H1 (cell line): ENCODE measurements around the gene CITED4. TPM values are rescaled to one million over a fixed set of nuclear protein-coding genes. Genes with fewer than 3 reads are reported as not detected.

Experiments used
- CTCF ChIA-PET: fragments of 300-600 bp; sonication (Branson Sonifier 250); formaldehyde crosslinking; loops from one replicate; lab custom pipeline; 2021; ENCODE audit not compliant: partially characterized antibody; lab: Charles Lee
- POLR2A ChIA-PET: fragments of 300-600 bp; sonication (Branson Sonifier 250); formaldehyde crosslinking; loops from one replicate; lab custom pipeline; 2021; ENCODE audit warnings: inconsistent platforms; ENCODE audit not compliant: partially characterized antibody; lab: Charles Lee
- DNase-seq, 2 experiments: peaks; one replicate each; pipeline versions ENCODE4 v3.0.0 to v3.0.0-alpha.2; 2010 to 2022; ENCODE audit warnings: low spot score in 2 of 2, low read depth in 1 of 2, mixed read lengths in 1 of 2
- FAIRE-seq: peaks from 2 replicates; lab custom pipeline; 2011; peaks lifted over from hg19 to GRCh38; lab: Jason Lieb, UNC
- H2AFZ ChIP-seq: 2 replicates; pipeline ENCODE4 v1.8.1; 2012; ENCODE audit warnings: low read length, inconsistent platforms
- H2AK5ac ChIP-seq: 2 replicates; pipeline ENCODE4 v1.6.1; 2013; ENCODE audit warnings: low read depth, low read length
- H2BK120ac ChIP-seq: replicated peaks from 2 replicates; pipeline ENCODE3; 2013; ENCODE audit warnings: low read depth, low read length, inconsistent platforms
- H2BK12ac ChIP-seq: 2 replicates; pipeline ENCODE4 v1.6.1; 2013; ENCODE audit warnings: low read depth, low read length
- H2BK15ac ChIP-seq: 2 replicates; pipeline ENCODE4 v1.6.1; 2013; ENCODE audit warnings: low read length
- H2BK20ac ChIP-seq: 2 replicates; pipeline ENCODE4 v1.6.1; 2013; ENCODE audit warnings: low read length
- H2BK5ac ChIP-seq: 2 replicates; pipeline ENCODE4 v1.6.1; 2013; ENCODE audit warnings: low read depth, low read length
- H3K14ac ChIP-seq: 2 replicates; pipeline ENCODE4 v1.6.1; 2013; ENCODE audit warnings: inconsistent platforms; ENCODE audit not compliant: insufficient read length
- H3K18ac ChIP-seq: 2 replicates; pipeline ENCODE4 v1.6.1; 2013; ENCODE audit warnings: low read length; ENCODE audit errors: extremely low read depth
- H3K23ac ChIP-seq: 2 replicates; pipeline ENCODE4 v1.6.1; 2013; ENCODE audit warnings: inconsistent platforms; ENCODE audit not compliant: insufficient read length
- H3K23me2 ChIP-seq: 2 replicates; pipeline ENCODE4 v1.6.1; 2013; ENCODE audit warnings: low read depth, low read length
- H3K27ac ChIP-seq: 2 replicates; pipeline ENCODE4 v1.6.1; 2011; ENCODE audit warnings: low read depth, low read length, inconsistent platforms
- H3K27me3 ChIP-seq, 4 experiments: replicated peaks in 1 of 4; 1 replicate in 1 of 4; 2 replicates in 3 of 4; pipeline versions ENCODE4 v1.6.1 to v1.8.1; 2011 to 2013; ENCODE audit warnings: low read length in 3 of 4, mild to moderate bottlenecking in 3 of 4, inconsistent platforms in 2 of 4, mixed read lengths in 2 of 4, moderate library complexity in 1 of 4; ENCODE audit not compliant: control insufficient read depth in 3 of 4, insufficient read depth in 3 of 4; ENCODE audit errors: extremely low read depth in 1 of 4
- H3K36me3 ChIP-seq, 4 experiments: 2 replicates each; pipeline versions ENCODE4 v1.6.1 to v1.8.1; 2011 to 2013; ENCODE audit warnings: mild to moderate bottlenecking in 4 of 4, low read length in 3 of 4, moderate library complexity in 2 of 4, control low read depth in 1 of 4, inconsistent platforms in 1 of 4; ENCODE audit not compliant: insufficient read depth in 4 of 4, control insufficient read depth in 2 of 4
- H3K4ac ChIP-seq: replicated peaks from 2 replicates; pipeline ENCODE3; 2013; ENCODE audit warnings: low read length, low read depth, mixed read lengths, inconsistent platforms; ENCODE audit not compliant: insufficient read length
- H3K4me1 ChIP-seq, 4 experiments: replicated peaks in 1 of 4; 1 replicate in 1 of 4; 2 replicates in 3 of 4; pipeline versions ENCODE4 v1.6.1 to v1.8.1; 2011 to 2013; ENCODE audit warnings: low read length in 3 of 4, inconsistent platforms in 2 of 4, mixed read lengths in 1 of 4; ENCODE audit not compliant: insufficient read depth in 4 of 4, control insufficient read depth in 3 of 4
- H3K4me2 ChIP-seq, 2 experiments: 2 replicates each; pipeline versions ENCODE4 v1.6.1 to v1.8.1; 2011 to 2013; ENCODE audit warnings: low read depth in 2 of 2, low read length in 2 of 2, control low read depth in 1 of 2, inconsistent platforms in 1 of 2, mild to moderate bottlenecking in 1 of 2; ENCODE audit not compliant: insufficient read depth in 1 of 2
- H3K4me3 ChIP-seq, 4 experiments: fragments of 200-600, 300-600 bp in 1 of 4; sonication (generic), shearing (Covaris generic), sonication (Bioruptor Twin) in 1 of 4; 2 replicates each; pipeline versions ENCODE4 v1.5.1 to v1.8.1; 2011 to 2016; ENCODE audit warnings: low read length in 4 of 4, low read depth in 3 of 4, control low read depth in 2 of 4, inconsistent platforms in 2 of 4, mild to moderate bottlenecking in 2 of 4, mixed read lengths in 1 of 4, moderate library complexity in 1 of 4; ENCODE audit not compliant: insufficient read depth in 2 of 4; ENCODE audit errors: extremely low read depth in 1 of 4
- H3K56ac ChIP-seq: replicated peaks from 2 replicates; pipeline ENCODE3; 2013; ENCODE audit warnings: low read depth, mild to moderate bottlenecking, mixed read lengths, low read length, inconsistent platforms; ENCODE audit not compliant: insufficient read length
- H3K79me1 ChIP-seq: 2 replicates; pipeline ENCODE4 v1.6.1; 2013; ENCODE audit warnings: low read depth, low read length, control low read depth
- H3K79me2 ChIP-seq, 2 experiments: 2 replicates each; pipeline versions ENCODE4 v1.6.1 to v1.8.1; 2012 to 2013; ENCODE audit warnings: low read length in 2 of 2, mild to moderate bottlenecking in 2 of 2, inconsistent platforms in 1 of 2; ENCODE audit not compliant: insufficient read depth in 2 of 2, control insufficient read depth in 1 of 2
- H3K9ac ChIP-seq, 4 experiments: replicated peaks in 1 of 4; 1 replicate in 1 of 4; 2 replicates in 3 of 4; pipeline versions ENCODE4 v1.6.1 to v1.8.1; 2011 to 2013; ENCODE audit warnings: low read depth in 3 of 4, low read length in 3 of 4, control low read depth in 2 of 4, mild to moderate bottlenecking in 2 of 4, moderate library complexity in 2 of 4, inconsistent platforms in 1 of 4; ENCODE audit errors: extremely low read depth in 1 of 4
- H3K9me3 ChIP-seq, 2 experiments: 2 replicates each; pipeline versions ENCODE4 v1.6.1 to v1.8.1; 2012 to 2013; ENCODE audit warnings: mild to moderate bottlenecking in 2 of 2, moderate library complexity in 2 of 2, control low read depth in 1 of 2, inconsistent platforms in 1 of 2, low read depth in 1 of 2, low read length in 1 of 2, mixed read lengths in 1 of 2; ENCODE audit not compliant: insufficient read depth in 2 of 2
- H4K20me1 ChIP-seq, 2 experiments: replicated peaks in 1 of 2; 2 replicates each; pipeline versions ENCODE3 to v1.8.1; 2011 to 2013; ENCODE audit warnings: inconsistent platforms in 2 of 2, low read length in 2 of 2, mild to moderate bottlenecking in 1 of 2; ENCODE audit not compliant: insufficient read depth in 2 of 2, control insufficient read depth in 1 of 2
- H4K5ac ChIP-seq: 2 replicates; pipeline ENCODE4 v1.6.1; 2013; ENCODE audit warnings: low read length, low read depth, mixed read lengths, inconsistent platforms; ENCODE audit not compliant: insufficient read length
- H4K8ac ChIP-seq: 2 replicates; pipeline ENCODE4 v1.8.0; 2013; ENCODE audit warnings: mild to moderate bottlenecking, moderate library complexity, low read length, inconsistent platforms; ENCODE audit not compliant: insufficient read depth; ENCODE audit errors: extremely low read depth
- H4K91ac ChIP-seq: replicated peaks from 2 replicates; pipeline ENCODE3; 2013; ENCODE audit warnings: low read length, mixed read lengths, inconsistent platforms; ENCODE audit not compliant: insufficient read length
- ASH2L ChIP-seq: fragments of 200-600, 300-600 bp; sonication (generic); IDR thresholded peaks from one replicate; pipeline ENCODE4 v1.7.1; 2017; ENCODE audit warnings: low read length
- CHD2 ChIP-seq: IDR thresholded peaks from 2 replicates; pipeline ENCODE4 v1.6.1; 2012; ENCODE audit warnings: low read length, improper control_type of control experiment
- GABPA ChIP-seq: IDR thresholded peaks from 2 replicates; pipeline ENCODE4 v1.6.1; 2011; ENCODE audit warnings: mild to moderate bottlenecking, low read length, moderate library complexity, borderline replicate concordance; ENCODE audit not compliant: insufficient read depth
- GTF2F1 ChIP-seq: IDR thresholded peaks from 2 replicates; pipeline ENCODE4 v1.6.1; 2012; ENCODE audit warnings: low read depth, low read length, improper control_type of control experiment, borderline replicate concordance
- MAX ChIP-seq: IDR thresholded peaks from 2 replicates; pipeline ENCODE4 v1.6.1; 2012; ENCODE audit warnings: inconsistent platforms
- POLR2A ChIP-seq, 2 experiments: IDR thresholded peaks; 1 replicate in 1 of 2; 2 replicates in 1 of 2; pipeline ENCODE4 v1.6.1; 2011; ENCODE audit warnings: low read depth in 2 of 2, low read length in 2 of 2, mild to moderate bottlenecking in 2 of 2; ENCODE audit errors: control extremely low read depth in 1 of 2
- POLR2AphosphoS5 ChIP-seq: IDR thresholded peaks from 2 replicates; pipeline ENCODE4 v1.6.1; 2011; ENCODE audit warnings: low read depth, low read length
- RFX5 ChIP-seq: IDR thresholded peaks from 2 replicates; pipeline ENCODE4 v1.6.1; 2011; ENCODE audit warnings: low read depth, low read length, improper control_type of control experiment, borderline replicate concordance
- SIX5 ChIP-seq: IDR thresholded peaks from 2 replicates; pipeline ENCODE4 v1.6.1; 2011; ENCODE audit warnings: mild to moderate bottlenecking, low read depth, low read length
- SP2 ChIP-seq: IDR thresholded peaks from 2 replicates; pipeline ENCODE4 v1.6.1; 2012; ENCODE audit warnings: mild to moderate bottlenecking, low read length, inconsistent platforms
- TAF7 ChIP-seq: optimal IDR thresholded peaks from 2 replicates; pipeline ENCODE3; 2011; ENCODE audit warnings: low read depth, mild to moderate bottlenecking, inconsistent platforms, low read length, moderate library complexity, borderline replicate concordance
- YY1 ChIP-seq: IDR thresholded peaks from 2 replicates; pipeline ENCODE4 v1.6.1; 2011; ENCODE audit warnings: low read depth, mild to moderate bottlenecking, low read length
- WGBS, 2 experiments: shearing (Covaris generic) in 1 of 2; methylation state at CpG; one replicate each; pipeline versions ENCODE4 v1.1.6 to v1.1.7; 2013 to 2015; ENCODE audit warnings: low lambda C conversion rate in 2 of 2, mixed read lengths in 2 of 2, inconsistent platforms in 1 of 2, low coverage in 1 of 2, missing lambda C conversion rate in 1 of 2; ENCODE audit not compliant: insufficient replicate concordance in 2 of 2, insufficient coverage in 1 of 2, insufficient read length in 1 of 2; ENCODE audit errors: extremely low coverage in 1 of 2, missing lambda C conversion rate in 1 of 2; 5-methylcytosine and 5-hydroxymethylcytosine counted together
- polyA plus RNA-seq, 7 experiments: library from polyadenylated mRNA; depleted of rRNA in 3 of 7; stranded (reverse) in 5 of 7; unstranded in 2 of 7; fragments of >200 nt in 5 of 7; fragments of 200-250 nt in 2 of 7; gene quantifications; 1 replicate in 5 of 7; 2 replicates in 1 of 7; 4 replicates in 1 of 7; pipeline versions ENCODE4 v1.2.1 to v1.2.3, GENCODE V29; 2011 to 2013; ENCODE audit warnings: missing spikeins in 2 of 7, mixed read lengths in 2 of 7
- total RNA-seq: library from RNA; stranded (reverse); fragmentation: NEBNext Ultra II Directional; extraction: Animal tissue kit (Norgen Biotek cat#: 25700); gene quantifications from 2 replicates; pipeline ENCODE4 v1.2.1, GENCODE V29; 2021
- TF ChIP-seq, protein P1 (sequence below): IDR thresholded peaks from 2 replicates; pipeline ENCODE4 v1.6.1; 2012; ENCODE audit warnings: inconsistent platforms

Gene CITED4
- total and polyA plus RNA-seq, 2 of the 8 experiments (the other 6 are each of a cell fraction or from before 2014, with no cell fraction given), result 5.4 to 16.3 TPM

- H3K14ac ChIP-seq, result no peak overlapping the region
- POLR2A ChIA-PET, result interaction anchor here (1.1 kb wide), 1 partner anchor 9 kb away, joined by 3 read pairs; no protein-coding TSS in a partner anchor
- FAIRE-seq (no peak), DNase-seq (no peak)
- H3K4ac ChIP-seq, result no peak overlapping the region
- peaks cover under 1 to 7% (median 4%) of the 10 kb centered on the region in 4 experiments; a peak in 6 of 7 replicates for H3K4me1 ChIP-seq
- H2AK5ac ChIP-seq, result no peak overlapping the region
- TF ChIP-seq SP2 (no peak), CHD2 (no peak), POLR2AphosphoS5 (no peak), RFX5 (no peak), ASH2L (no peak), SIX5 (no peak), GTF2F1 (no peak), POLR2A (IDR thresholded peaks at IDR 0.05; ENCODE audit: control extremely low read depth in 1 of 2, low read depth in 2 of 2, low read length in 2 of 2) (no peak), GABPA (no peak), TAF7 (no peak), YY1 (no peak), MAX (no peak)
- TF ChIP-seq, protein P1, sequence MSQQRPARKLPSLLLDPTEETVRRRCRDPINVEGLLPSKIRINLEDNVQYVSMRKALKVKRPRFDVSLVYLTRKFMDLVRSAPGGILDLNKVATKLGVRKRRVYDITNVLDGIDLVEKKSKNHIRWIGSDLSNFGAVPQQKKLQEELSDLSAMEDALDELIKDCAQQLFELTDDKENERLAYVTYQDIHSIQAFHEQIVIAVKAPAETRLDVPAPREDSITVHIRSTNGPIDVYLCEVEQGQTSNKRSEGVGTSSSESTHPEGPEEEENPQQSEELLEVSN, result no peak
- no peaks in the 10 kb centered on the region for H4K20me1 ChIP-seq
- no peak overlapping the region for H3K9ac ChIP-seq
- no peak overlapping the region for H2BK120ac ChIP-seq
- CTCF ChIA-PET, result interaction anchor here (1.2 to 4.0 kb wide), 2 partner anchors 10 to 56 kb away, joined by 3 to 31 read pairs; no protein-coding TSS in a partner anchor
- no peak overlapping the region for H3K4me2 ChIP-seq
- WGBS, 2 experiments, result 95% methylated on average over 13 of the region's 13 CpGs; no CpG with 5 or more reads in 1 of the 2 experiments
- no peaks in the 10 kb centered on the region; a peak in 1 of 8 replicates for H3K36me3 ChIP-seq
- H3K27me3 ChIP-seq, result no peaks in the 10 kb centered on the region
- no peak overlapping the region for H3K18ac ChIP-seq
- no peaks in the 10 kb centered on the region for H3K79me1 ChIP-seq
- no peaks in the 10 kb centered on the region for H3K9me3 ChIP-seq
- H3K27ac ChIP-seq, result no peak overlapping the region
- no peak overlapping the region for H3K4me3 ChIP-seq
- no peak overlapping the region for H3K23ac ChIP-seq
- no peak overlapping the region for H2BK15ac ChIP-seq
- no peak overlapping the region for H4K5ac ChIP-seq
- no peak overlapping the region for H4K91ac ChIP-seq
- no peaks in the 10 kb centered on the region for H3K23me2 ChIP-seq
- H3K79me2 ChIP-seq, result no peaks in the 10 kb centered on the region
- no peak overlapping the region for H2BK20ac ChIP-seq
- no peak overlapping the region for H2BK12ac ChIP-seq
- H2BK5ac ChIP-seq, result no peak overlapping the region
- no peak overlapping the region for H3K56ac ChIP-seq
- H2AFZ ChIP-seq, result no peak overlapping the region
- H4K8ac ChIP-seq, result no peak overlapping the region
These were observed 31.7 kb downstream of the CITED4 start for GRCh38 chr1:40830419-40830943.
